HEK293T (cell line): ENCODE measurements around the gene CCNK.

Experiments used
- ARNT ChIP-seq: fragments of 450-650 bp; IDR thresholded peaks from 2 replicates; pipeline ENCODE4 v1.6.1; 2017; ENCODE audit warnings: mild to moderate bottlenecking
- BHLHE40 ChIP-seq: fragments of 450-650 bp; IDR thresholded peaks from 2 replicates; pipeline ENCODE4 v1.6.1; 2016; ENCODE audit warnings: mild to moderate bottlenecking, moderate library complexity, borderline replicate concordance
- CTBP1 ChIP-seq: fragments of 450-650 bp; IDR thresholded peaks from 2 replicates; pipeline ENCODE4 v1.6.1; 2016; ENCODE audit warnings: borderline replicate concordance
- FOXA1 ChIP-seq: fragments of 450-650 bp; IDR thresholded peaks from 2 replicates; pipeline ENCODE4 v1.6.1; 2016; ENCODE audit warnings: mild to moderate bottlenecking
- FOXK2 ChIP-seq: fragments of 450-650 bp; IDR thresholded peaks from 2 replicates; pipeline ENCODE4 v1.6.1; 2016; ENCODE audit warnings: mild to moderate bottlenecking
- FOXM1 ChIP-seq: fragments of 450-650 bp; IDR thresholded peaks from 2 replicates; pipeline ENCODE4 v1.6.1; 2017; ENCODE audit warnings: mild to moderate bottlenecking, borderline replicate concordance
- L3MBTL2 ChIP-seq: fragments of 450-650 bp; conservative IDR thresholded peaks from 2 replicates; pipeline ENCODE4 v1.6.1; 2016; ENCODE audit warnings: mild to moderate bottlenecking
- LEF1 ChIP-seq: fragments of 450-650 bp; IDR thresholded peaks from 2 replicates; pipeline ENCODE4 v1.6.1; 2017; ENCODE audit warnings: mild to moderate bottlenecking, borderline replicate concordance
- NFRKB ChIP-seq: fragments of 450-650 bp; IDR thresholded peaks from 2 replicates; pipeline ENCODE4 v1.6.1; 2016; ENCODE audit warnings: mild to moderate bottlenecking, moderate library complexity
- SP1 ChIP-seq: fragments of 450-650 bp; IDR thresholded peaks from 2 replicates; pipeline ENCODE4 v1.6.1; 2017
- SUZ12 ChIP-seq: fragments of 450-650 bp; IDR thresholded peaks from 2 replicates; pipeline ENCODE4 v1.6.1; 2016; ENCODE audit warnings: mild to moderate bottlenecking
- TARDBP ChIP-seq: fragments of 450-650 bp; IDR thresholded peaks from 2 replicates; pipeline ENCODE4 v1.6.1; 2016
- ZNF384 ChIP-seq: fragments of 450-650 bp; IDR thresholded peaks from 2 replicates; pipeline ENCODE4 v1.6.1; 2016
- TF ChIP-seq, protein P1 (sequence below): fragments of 450-650 bp; IDR thresholded peaks from 2 replicates; pipeline ENCODE4 v1.6.1; 2016

DNA sequence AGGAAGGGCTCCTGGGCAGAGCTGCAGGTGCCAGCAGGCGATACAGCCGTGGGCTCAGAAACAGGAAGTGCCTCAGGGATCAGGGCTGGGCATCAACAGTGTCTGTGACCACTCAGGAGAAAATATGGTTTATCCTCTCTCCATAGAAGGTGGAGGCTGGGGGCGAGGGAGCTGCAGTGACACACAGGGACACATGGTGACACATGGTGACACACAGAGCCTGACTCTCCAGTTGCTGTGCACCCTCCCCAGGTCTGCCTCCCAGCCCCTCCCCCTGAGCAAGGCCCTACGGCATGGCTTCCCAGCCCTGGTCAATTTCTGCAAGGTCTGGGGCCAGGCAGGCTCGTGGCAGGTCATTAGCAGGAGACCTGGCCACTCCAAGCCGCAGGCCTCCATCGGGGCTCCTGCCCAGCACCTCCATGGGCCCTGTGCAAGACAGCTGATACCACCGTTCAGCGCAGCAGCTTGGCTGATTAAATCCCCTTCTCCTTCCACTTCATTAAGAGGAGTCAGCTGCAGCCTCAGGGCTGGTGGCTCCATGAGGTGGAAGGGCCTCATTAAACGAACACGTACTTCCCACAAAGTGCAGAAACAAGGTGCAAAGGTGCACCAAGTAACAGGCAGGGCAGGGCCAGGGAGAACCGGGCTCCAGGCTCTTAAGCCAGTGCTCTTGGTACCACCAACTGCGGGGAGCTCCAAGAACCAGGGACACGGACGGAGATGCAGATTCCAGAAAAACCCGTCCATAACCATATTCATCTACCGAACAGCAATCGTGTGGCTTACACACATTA is 60.7 kb downstream of the CCNK start:
- no peak for TF ChIP-seq FOXK2
- TF ChIP-seq, protein P1, sequence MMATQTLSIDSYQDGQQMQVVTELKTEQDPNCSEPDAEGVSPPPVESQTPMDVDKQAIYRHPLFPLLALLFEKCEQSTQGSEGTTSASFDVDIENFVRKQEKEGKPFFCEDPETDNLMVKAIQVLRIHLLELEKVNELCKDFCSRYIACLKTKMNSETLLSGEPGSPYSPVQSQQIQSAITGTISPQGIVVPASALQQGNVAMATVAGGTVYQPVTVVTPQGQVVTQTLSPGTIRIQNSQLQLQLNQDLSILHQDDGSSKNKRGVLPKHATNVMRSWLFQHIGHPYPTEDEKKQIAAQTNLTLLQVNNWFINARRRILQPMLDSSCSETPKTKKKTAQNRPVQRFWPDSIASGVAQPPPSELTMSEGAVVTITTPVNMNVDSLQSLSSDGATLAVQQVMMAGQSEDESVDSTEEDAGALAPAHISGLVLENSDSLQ: no peak
- no peak for TF ChIP-seq FOXM1
- TF ChIP-seq FOXA1: no peak
- no peak for TF ChIP-seq TARDBP
- no peak for TF ChIP-seq BHLHE40
- no peak for TF ChIP-seq ZNF384
- TF ChIP-seq NFRKB: no peak
- no peak for TF ChIP-seq L3MBTL2
- TF ChIP-seq SUZ12: no peak
- TF ChIP-seq CTBP1: no peak
- TF ChIP-seq ARNT: no peak
- no peak for TF ChIP-seq LEF1
- TF ChIP-seq SP1: no peak
